K562 treated with DMSO at 1 percent for 24 hours (cell line): ENCODE results near the gene SEC31A. TPM values are rescaled to one million over a fixed set of nuclear protein-coding genes. Genes with fewer than 3 reads are reported as not detected.

Experiments
- total RNA-seq: library from RNA; unstranded; fragments of 300-600 nt; gene quantifications from 2 replicates; pipeline ENCODE4 v1.2.3, GENCODE V29; 2022; ENCODE audit warnings: low read depth; ENCODE audit not compliant: insufficient read depth

SEC31A gene, protein sequence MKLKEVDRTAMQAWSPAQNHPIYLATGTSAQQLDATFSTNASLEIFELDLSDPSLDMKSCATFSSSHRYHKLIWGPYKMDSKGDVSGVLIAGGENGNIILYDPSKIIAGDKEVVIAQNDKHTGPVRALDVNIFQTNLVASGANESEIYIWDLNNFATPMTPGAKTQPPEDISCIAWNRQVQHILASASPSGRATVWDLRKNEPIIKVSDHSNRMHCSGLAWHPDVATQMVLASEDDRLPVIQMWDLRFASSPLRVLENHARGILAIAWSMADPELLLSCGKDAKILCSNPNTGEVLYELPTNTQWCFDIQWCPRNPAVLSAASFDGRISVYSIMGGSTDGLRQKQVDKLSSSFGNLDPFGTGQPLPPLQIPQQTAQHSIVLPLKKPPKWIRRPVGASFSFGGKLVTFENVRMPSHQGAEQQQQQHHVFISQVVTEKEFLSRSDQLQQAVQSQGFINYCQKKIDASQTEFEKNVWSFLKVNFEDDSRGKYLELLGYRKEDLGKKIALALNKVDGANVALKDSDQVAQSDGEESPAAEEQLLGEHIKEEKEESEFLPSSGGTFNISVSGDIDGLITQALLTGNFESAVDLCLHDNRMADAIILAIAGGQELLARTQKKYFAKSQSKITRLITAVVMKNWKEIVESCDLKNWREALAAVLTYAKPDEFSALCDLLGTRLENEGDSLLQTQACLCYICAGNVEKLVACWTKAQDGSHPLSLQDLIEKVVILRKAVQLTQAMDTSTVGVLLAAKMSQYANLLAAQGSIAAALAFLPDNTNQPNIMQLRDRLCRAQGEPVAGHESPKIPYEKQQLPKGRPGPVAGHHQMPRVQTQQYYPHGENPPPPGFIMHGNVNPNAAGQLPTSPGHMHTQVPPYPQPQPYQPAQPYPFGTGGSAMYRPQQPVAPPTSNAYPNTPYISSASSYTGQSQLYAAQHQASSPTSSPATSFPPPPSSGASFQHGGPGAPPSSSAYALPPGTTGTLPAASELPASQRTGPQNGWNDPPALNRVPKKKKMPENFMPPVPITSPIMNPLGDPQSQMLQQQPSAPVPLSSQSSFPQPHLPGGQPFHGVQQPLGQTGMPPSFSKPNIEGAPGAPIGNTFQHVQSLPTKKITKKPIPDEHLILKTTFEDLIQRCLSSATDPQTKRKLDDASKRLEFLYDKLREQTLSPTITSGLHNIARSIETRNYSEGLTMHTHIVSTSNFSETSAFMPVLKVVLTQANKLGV
- total RNA-seq, result 93.2 and 105 TPM in 2 replicates

DNA sequence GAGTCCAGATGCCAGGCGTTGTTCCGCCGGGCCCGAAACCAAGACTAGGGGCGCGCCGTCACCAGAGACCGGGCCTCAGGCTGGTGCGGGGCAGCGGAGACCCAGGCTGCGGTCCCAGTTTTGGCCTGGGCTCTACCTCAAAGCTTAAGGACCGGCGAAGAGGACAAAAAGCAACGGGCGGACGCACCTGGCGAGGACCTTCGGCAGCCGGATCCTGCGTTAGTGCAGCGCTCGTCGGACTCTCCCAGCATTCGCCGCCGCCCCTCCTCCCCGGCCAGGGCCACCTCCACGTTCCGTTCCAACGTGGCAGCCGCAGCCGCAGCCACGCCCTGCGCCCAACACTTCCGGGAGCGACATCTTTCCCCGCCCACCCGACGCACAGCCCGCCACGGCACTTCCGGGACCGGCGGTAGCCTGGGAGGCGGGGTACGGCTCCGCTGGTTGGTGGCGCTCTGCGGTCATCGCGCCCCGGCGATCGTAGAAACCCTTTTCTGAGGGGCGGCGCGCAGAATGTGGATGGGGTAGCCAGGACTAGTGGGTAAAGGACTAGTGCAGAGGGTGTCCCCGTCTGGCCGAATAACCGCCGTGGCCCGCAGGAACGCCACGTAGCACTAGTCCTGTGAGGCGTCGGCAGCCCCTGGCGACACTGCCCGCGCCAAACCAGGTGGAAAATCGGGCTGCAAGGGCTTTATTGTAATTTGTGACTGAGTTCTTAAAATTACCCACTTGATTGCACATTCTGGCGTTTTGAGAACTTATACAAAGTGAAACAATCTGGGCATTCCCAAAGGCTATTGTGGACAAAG, at the start of gene SEC31A:
SEC31A (minus strand) TSS at position 253 of the 806 bp plus-strand sequence. CDS start 9,217 bp downstream, outside the sequence.

DNA sequence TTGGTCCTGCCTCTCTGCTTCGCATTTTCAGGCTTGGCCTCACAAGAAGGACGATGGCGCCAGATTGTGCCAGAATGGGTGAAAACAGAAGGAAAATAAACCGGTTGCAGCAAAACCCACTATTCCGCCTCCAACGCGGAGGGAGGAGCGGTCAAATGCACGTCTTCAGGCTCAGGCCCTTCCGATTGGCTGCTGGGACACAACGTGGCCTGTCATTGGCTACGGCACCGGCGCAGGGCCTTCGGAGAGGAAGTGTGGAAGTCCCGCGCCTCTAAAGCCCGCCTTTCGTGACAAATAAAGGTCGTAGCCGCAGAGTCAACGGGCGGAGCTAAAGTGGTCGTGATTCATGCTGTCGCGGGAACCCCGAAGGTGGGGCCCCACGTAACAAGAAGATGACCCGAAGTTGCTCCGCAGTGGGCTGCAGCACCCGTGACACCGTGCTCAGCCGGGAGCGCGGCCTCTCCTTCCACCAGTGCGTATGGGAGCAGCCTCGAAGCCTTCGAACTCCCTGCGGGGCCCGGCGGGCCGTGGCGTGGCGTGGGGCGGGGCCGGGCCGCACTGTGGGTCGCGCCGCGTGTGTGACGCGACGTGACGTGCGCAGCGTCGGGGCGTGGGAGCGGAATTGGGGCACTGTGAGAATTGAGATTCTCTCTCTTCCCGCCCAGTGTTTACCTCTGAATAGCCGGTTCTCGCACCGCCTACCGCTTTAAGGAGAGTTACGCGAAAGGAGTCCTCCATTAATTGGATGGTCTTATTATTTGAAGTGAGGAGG, 9.6 kb upstream of the SEC31A start, which contains the start of gene THAP9:
THAP9 (plus strand) TSS at position 325 of the 772 bp plus-strand sequence; CDS start at position 393, 68 bp downstream.

DNA sequence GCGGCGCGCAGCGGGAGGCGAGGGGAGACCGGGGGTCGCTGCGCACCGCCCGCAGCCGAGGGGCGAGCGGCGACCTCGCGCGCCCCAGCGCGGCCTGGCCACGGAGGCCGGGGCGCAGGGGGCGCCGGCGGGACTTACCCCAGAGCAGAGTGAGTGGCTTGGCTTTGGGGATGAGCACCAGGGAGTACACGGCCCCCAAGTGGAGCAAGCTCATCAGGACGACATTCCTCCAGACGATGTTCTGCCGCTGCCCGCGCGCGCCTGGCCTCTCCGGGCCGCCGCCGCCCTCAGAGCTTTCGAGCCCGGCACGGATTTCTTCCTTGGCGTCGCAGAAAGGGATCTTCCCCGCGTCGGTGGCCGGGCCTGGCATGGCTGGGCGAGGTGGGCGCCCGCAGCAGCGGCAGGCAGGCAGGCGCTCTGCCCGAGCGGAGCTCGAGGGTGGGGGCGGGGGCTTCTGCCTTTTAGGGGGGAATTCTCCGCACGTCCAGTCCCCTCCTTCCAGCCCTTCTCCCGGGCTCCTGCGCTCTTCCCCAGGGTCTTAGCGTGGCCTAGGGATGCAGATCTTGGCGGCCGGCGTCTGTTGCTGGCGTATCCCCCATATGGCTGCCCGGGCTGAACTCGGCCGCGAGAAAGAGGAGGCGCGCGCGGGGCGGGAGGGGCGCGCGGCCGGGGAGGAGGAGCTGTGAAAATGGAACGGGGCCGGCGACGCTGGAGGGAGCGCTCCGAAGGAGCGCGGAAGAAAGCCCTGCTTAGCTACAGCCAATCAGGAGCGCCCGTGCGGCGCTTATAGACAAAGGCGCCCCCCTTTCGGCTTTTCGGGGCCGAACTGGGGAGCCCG, 92.6 kb downstream of the SEC31A start, which contains the start of gene SCD5:
SCD5 (minus strand) TSS at position 629 of the 838 bp plus-strand sequence; CDS start at position 370, 259 bp downstream.

Other genes starting within 250 kb of the SEC31A start
- gene SCD5, start 92.4 kb downstream of the SEC31A start, total RNA-seq, result not detected in 2 replicates
- 1.5 and 4.6 TPM in 2 replicates for gene THAP9, start 9.6 kb upstream of the SEC31A start, total RNA-seq
- 12.7 and 12.8 TPM in 2 replicates for gene LIN54, start 119.7 kb upstream of the SEC31A start, total RNA-seq
- gene COPS4, start 144.0 kb upstream of the SEC31A start, total RNA-seq, result 37.1 and 46.9 TPM in 2 replicates
- gene PLAC8, start 223.6 kb upstream of the SEC31A start, total RNA-seq, result not detected in 2 replicates